ENCODE results near the gene ST6GALNAC2. TPM values are rescaled to one million over a fixed set of nuclear protein-coding genes. Genes with fewer than 3 reads are reported as not detected.
"Not testable (repeated sequence)": the region's sequence is repeated elsewhere in the genome, so short reads cannot be mapped to it uniquely, and the experiment has no call there.

The ST6GALNAC2 gene
- total and polyA plus RNA-seq, 2 experiments from 2014 or later: 0.31 TPM; not detected in 1

DNA sequence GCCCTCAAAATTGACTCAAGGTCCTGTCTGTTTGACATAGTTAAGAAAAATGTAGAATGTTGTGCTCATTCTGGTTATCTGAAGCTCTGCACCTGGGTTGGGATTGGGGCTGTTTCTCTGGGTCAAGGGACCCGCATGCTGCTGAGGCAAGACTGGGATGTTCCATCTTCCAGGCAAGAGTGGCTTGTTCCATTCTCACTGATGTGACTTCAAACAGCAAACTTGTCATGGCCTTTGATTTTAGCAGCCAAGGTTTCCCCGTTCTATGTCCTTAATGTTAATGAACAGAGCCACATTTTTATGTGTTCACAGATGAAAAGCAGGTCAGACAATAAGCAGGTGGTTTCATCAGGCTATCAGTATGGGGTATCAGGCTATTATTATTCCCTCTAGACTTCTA lies 32.2 kb upstream of the ST6GALNAC2 start:
- Histone ChIP-seq H3K4me2 (no peak overlapping the region), H3K4me1 (ENCODE audit: insufficient read depth) (no peaks in the 10 kb centered on the region), H3K36me3 (ENCODE audit: insufficient read depth) (no peaks in the 10 kb centered on the region), H3K9me2 (ENCODE audit: insufficient read depth) (no peaks in the 10 kb centered on the region), H3K27me3 (ENCODE audit: insufficient read depth) (no peaks in the 10 kb centered on the region), H2AFZ (no peak overlapping the region), H3K27ac (ENCODE audit: low read depth) (no peak overlapping the region), H3K4me3 (no peak overlapping the region), H4K20me1 (replicated peaks; ENCODE audit: insufficient read depth) (no peaks in the 10 kb centered on the region), H3F3A (replicated peaks; ENCODE audit: low read depth) (no peaks in the 10 kb centered on the region), H3K79me2 (replicated peaks; ENCODE audit: insufficient read depth) (no peaks in the 10 kb centered on the region)
- Mint-ChIP-seq H3K4me3 (no peak overlapping the region), H3K9me3 (peaks cover 37% of the 10 kb centered on the region), H3K4me1 (no peaks in the 10 kb centered on the region), H3K27ac (no peak overlapping the region), H3K36me3 (ENCODE audit: low read depth) (peaks cover 12% of the 10 kb centered on the region; the same call in 2 of the 3 replicates), H3K27me3 (ENCODE audit: insufficient read depth, low read depth, poor library complexity) (peaks cover 3% of the 10 kb centered on the region)
- TF ChIP-seq STAT1 (IDR thresholded peaks at IDR 0.05; ENCODE audit: unreplicated experiment): no peak
- ATAC-seq (no peak), DNase-seq (ENCODE audit: low spot score) (no peak)

DNA sequence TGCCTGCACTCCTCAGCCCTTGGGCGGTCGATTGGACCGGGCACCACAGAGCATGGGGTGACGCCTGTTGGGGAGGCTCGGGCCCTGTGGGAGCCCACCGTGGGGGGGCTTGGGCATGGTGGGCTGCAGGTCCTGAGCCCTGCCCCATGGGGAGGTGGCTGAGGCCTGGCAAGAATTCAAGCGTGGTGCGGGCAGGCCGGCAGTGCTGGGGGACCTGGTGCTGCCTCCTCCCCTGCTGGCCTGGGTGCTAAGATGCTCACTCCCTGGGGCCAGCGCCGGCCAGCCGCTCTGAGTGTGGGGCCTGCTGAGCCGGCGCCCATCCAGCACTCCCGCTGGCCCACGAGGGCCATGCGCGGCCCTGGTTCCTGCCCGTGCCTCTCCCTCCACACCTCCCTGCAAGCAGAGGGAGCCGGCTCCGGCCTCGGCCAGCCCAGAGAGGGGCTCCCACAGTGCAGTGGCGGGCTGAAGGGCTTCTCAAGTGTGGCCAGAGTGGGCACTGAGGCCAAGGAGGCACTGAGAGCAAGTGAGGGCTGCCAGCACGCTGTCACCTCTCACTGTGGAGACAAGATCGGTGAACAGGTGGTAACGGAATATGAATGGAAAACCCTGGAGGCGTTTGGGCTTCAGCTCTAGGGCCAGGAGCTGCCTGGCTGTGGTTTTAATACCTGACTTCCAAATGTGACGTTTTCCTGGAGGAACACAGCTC lies 29.4 kb upstream of the ST6GALNAC2 start:
- DNase-seq (ENCODE audit: low spot score) (no peak), ATAC-seq (no peak)
- Histone ChIP-seq H3K27ac (ENCODE audit: low read depth) (no peak overlapping the region), H2AFZ (no peak overlapping the region), H3F3A (replicated peaks; ENCODE audit: low read depth) (no peaks in the 10 kb centered on the region), H3K4me2 (no peak overlapping the region), H4K20me1 (replicated peaks; ENCODE audit: insufficient read depth) (no peaks in the 10 kb centered on the region), H3K9me2 (ENCODE audit: insufficient read depth) (no peaks in the 10 kb centered on the region), H3K79me2 (replicated peaks; ENCODE audit: insufficient read depth) (no peaks in the 10 kb centered on the region), H3K36me3 (ENCODE audit: insufficient read depth) (no peaks in the 10 kb centered on the region), H3K27me3 (ENCODE audit: insufficient read depth) (no peaks in the 10 kb centered on the region), H3K4me3 (no peak overlapping the region), H3K4me1 (ENCODE audit: insufficient read depth) (no peaks in the 10 kb centered on the region)
- H3K4me1 Mint-ChIP-seq: no peaks in the 10 kb centered on the region
- H3K27me3 Mint-ChIP-seq (ENCODE audit: insufficient read depth, low read depth, poor library complexity): peaks cover 2% of the 10 kb centered on the region
- no peak overlapping the region for H3K27ac Mint-ChIP-seq
- H3K9me3 Mint-ChIP-seq: peaks cover 64% of the 10 kb centered on the region
- TF ChIP-seq REST (IDR thresholded peaks at IDR 0.05; ENCODE audit: unreplicated experiment) (no peak), ZNF114 (CRISPR knock-in tag; IDR thresholded peaks at IDR 0.05) (no peak), ZNF331 (CRISPR knock-in tag; IDR thresholded peaks at IDR 0.05; ENCODE audit: low read depth) (no peak), EZH2 (IDR thresholded peaks at IDR 0.05; ENCODE audit: low read depth, unreplicated experiment) (no peak), CREB1 (CRISPR knock-in tag; IDR thresholded peaks at IDR 0.05; ENCODE audit: low read depth) (no peak)
- H3K36me3 Mint-ChIP-seq (ENCODE audit: low read depth): peaks cover 26% of the 10 kb centered on the region
- H3K4me3 Mint-ChIP-seq: no peak overlapping the region

GRCh38 chr17:76614064-76614759 lies 28.6 kb upstream of the ST6GALNAC2 start:
- not testable (repeated sequence) for H3K36me3 ChIP-seq (ENCODE audit: insufficient read depth); H3K4me3 Mint-ChIP-seq; DNase-seq (ENCODE audit: low spot score); H3K4me3 ChIP-seq; H3F3A ChIP-seq (replicated peaks; ENCODE audit: low read depth); H2AFZ ChIP-seq; H3K27me3 ChIP-seq (ENCODE audit: insufficient read depth); H3K27ac ChIP-seq (ENCODE audit: low read depth); H3K79me2 ChIP-seq (replicated peaks; ENCODE audit: insufficient read depth); H3K27me3 Mint-ChIP-seq (ENCODE audit: insufficient read depth, low read depth, poor library complexity); H3K9me2 ChIP-seq (ENCODE audit: insufficient read depth); ATAC-seq; H4K20me1 ChIP-seq (replicated peaks; ENCODE audit: insufficient read depth); H3K27ac Mint-ChIP-seq; H3K4me1 ChIP-seq (ENCODE audit: insufficient read depth); H3K4me2 ChIP-seq; H3K4me1 Mint-ChIP-seq
- Mint-ChIP-seq H3K9me3 (peaks cover 67% of the 10 kb centered on the region), H3K36me3 (ENCODE audit: low read depth) (peaks cover 29% of the 10 kb centered on the region)

Measured in GM23338 (cell line).